Measurements from ENCODE around the gene CACNG1. TPM values are rescaled to one million over a fixed set of nuclear protein-coding genes. Genes with fewer than 3 reads are reported as not detected.

Gene CACNG1
- total RNA-seq, 1 donor from 2014 or later: 0.44 TPM

GRCh38 chr17:67069603-67070136 is 25.3 kb downstream of the CACNG1 start:
- H3K27ac Mint-ChIP-seq (ENCODE audit: unreplicated experiment): no peak overlapping the region
- no peak for DNase-seq (ENCODE audit: low read depth, low spot score)
- no peaks in the 10 kb centered on the region for H3K36me3 Mint-ChIP-seq (ENCODE audit: low read depth)
- H3K9me3 Mint-ChIP-seq: no peaks in the 10 kb centered on the region
- peaks cover 6% of the 10 kb centered on the region for H3K4me1 Mint-ChIP-seq
- TF ChIP-seq CTCF (conservative IDR thresholded peaks at IDR 0.05): no peak
- H3K27me3 Mint-ChIP-seq (ENCODE audit: low read depth): no peaks in the 10 kb centered on the region
- no peak overlapping the region for H3K4me3 Mint-ChIP-seq

- Mint-ChIP-seq H3K27me3 (ENCODE audit: low read depth) (no peaks in the 10 kb centered on the region), H3K4me1 (peaks cover 6% of the 10 kb centered on the region), H3K36me3 (ENCODE audit: low read depth) (no peaks in the 10 kb centered on the region), H3K9me3 (no peaks in the 10 kb centered on the region), H3K4me3 (no peak overlapping the region), H3K27ac (ENCODE audit: unreplicated experiment) (no peak overlapping the region)
- TF ChIP-seq CTCF (conservative IDR thresholded peaks at IDR 0.05): no peak
- no peak for DNase-seq (ENCODE audit: low read depth, low spot score)
These were observed 27.2 kb downstream of the CACNG1 start for GRCh38 chr17:67071595-67071994.

- no peak for TF ChIP-seq CTCF (conservative IDR thresholded peaks at IDR 0.05)
- no peaks in the 10 kb centered on the region for H3K27me3 Mint-ChIP-seq (ENCODE audit: low read depth)
- no peaks in the 10 kb centered on the region for H3K36me3 Mint-ChIP-seq (ENCODE audit: low read depth)
- DNase-seq (ENCODE audit: low read depth, low spot score): no peak
- peaks cover 6% of the 10 kb centered on the region for H3K4me1 Mint-ChIP-seq
- no peak overlapping the region for H3K27ac Mint-ChIP-seq (ENCODE audit: unreplicated experiment)
- no peaks in the 10 kb centered on the region for H3K9me3 Mint-ChIP-seq
- no peak overlapping the region for H3K4me3 Mint-ChIP-seq
These were observed 28.5 kb downstream of the CACNG1 start for GRCh38 chr17:67072885-67073284.

GRCh38 chr17:67074781-67075180 is 30.4 kb downstream of the CACNG1 start:
- Mint-ChIP-seq H3K9me3 (no peaks in the 10 kb centered on the region), H3K4me1 (peaks cover 6% of the 10 kb centered on the region), H3K27me3 (ENCODE audit: low read depth) (no peaks in the 10 kb centered on the region), H3K4me3 (no peak overlapping the region), H3K27ac (ENCODE audit: unreplicated experiment) (no peak overlapping the region), H3K36me3 (ENCODE audit: low read depth) (peaks cover 2% of the 10 kb centered on the region)
- DNase-seq (ENCODE audit: low read depth, low spot score): no peak
- TF ChIP-seq CTCF (conservative IDR thresholded peaks at IDR 0.05): no peak

GRCh38 chr17:67076290-67076689 is 31.9 kb downstream of the CACNG1 start:
- DNase-seq (ENCODE audit: low read depth, low spot score): no peak
- Mint-ChIP-seq H3K27me3 (ENCODE audit: low read depth) (no peaks in the 10 kb centered on the region), H3K36me3 (ENCODE audit: low read depth) (peaks cover 2% of the 10 kb centered on the region), H3K4me1 (no peaks in the 10 kb centered on the region), H3K9me3 (no peaks in the 10 kb centered on the region), H3K4me3 (no peak overlapping the region), H3K27ac (ENCODE audit: unreplicated experiment) (no peak overlapping the region)
- no peak for TF ChIP-seq CTCF (conservative IDR thresholded peaks at IDR 0.05)
